Neural cell (in vitro differentiated cells): ENCODE data around the gene CLIC3. TPM values are rescaled to one million over a fixed set of nuclear protein-coding genes. Genes with fewer than 3 reads are reported as not detected.

Experiments used
- H2AFZ ChIP-seq: fragments of 200-600, 300-800 bp; sonication (generic), shearing (Covaris generic); 2 replicates; pipeline ENCODE4 v1.6.0; 2014; ENCODE audit warnings: low read depth, mild to moderate bottlenecking, antibody characterized with exemption, low read length, moderate library complexity
- H3F3A ChIP-seq: fragments of 200-600 bp; shearing (Covaris generic); 2 replicates; pipeline ENCODE4 v1.6.1; 2016; ENCODE audit warnings: mild to moderate bottlenecking, moderate library complexity, mixed read lengths, antibody characterized with exemption, low read length; ENCODE audit not compliant: insufficient read depth, poor library complexity, severe bottlenecking
- H3K27ac ChIP-seq: fragments of 200-600, 300-800 bp; sonication (generic), shearing (Covaris generic); 2 replicates; pipeline ENCODE4 v1.5.1; 2014; ENCODE audit warnings: mild to moderate bottlenecking, low read length, moderate library complexity
- H3K27me3 ChIP-seq: fragments of 300-800, 200-600 bp; sonication (generic), shearing (Covaris generic); 2 replicates; pipeline ENCODE4 v1.6.0; 2014; ENCODE audit warnings: mild to moderate bottlenecking, low read depth, low read length, moderate library complexity; ENCODE audit not compliant: insufficient read depth
- H3K36me3 ChIP-seq: fragments of 300-800, 200-600 bp; sonication (generic), shearing (Covaris generic); 2 replicates; pipeline ENCODE4 v1.5.1; 2014; ENCODE audit warnings: mild to moderate bottlenecking, antibody characterized with exemption, low read length, moderate library complexity; ENCODE audit not compliant: insufficient read depth
- H3K4me2 ChIP-seq: fragments of 300-800, 200-600 bp; sonication (generic), shearing (Covaris generic); 2 replicates; pipeline ENCODE4 v1.6.0; 2014; ENCODE audit warnings: mild to moderate bottlenecking, low read length
- H3K4me3 ChIP-seq: fragments of 300-800, 200-600 bp; sonication (generic), shearing (Covaris generic); 2 replicates; pipeline ENCODE4 v1.5.1; 2014; ENCODE audit warnings: mild to moderate bottlenecking, low read length, moderate library complexity
- H3K79me2 ChIP-seq: fragments of 200-600 bp; shearing (Covaris generic); replicated peaks from 2 replicates; pipeline ENCODE4 v1.6.0; 2014; ENCODE audit warnings: mild to moderate bottlenecking, low read length, moderate library complexity; ENCODE audit not compliant: insufficient read depth
- H3K9ac ChIP-seq: fragments of 300-800, 200-600 bp; sonication (generic), shearing (Covaris generic); 2 replicates; pipeline ENCODE4 v1.6.1; 2016; ENCODE audit warnings: mild to moderate bottlenecking, low read length, mixed read lengths
- H3K9me2 ChIP-seq: fragments of 200-600 bp; shearing (Covaris generic); 2 replicates; pipeline ENCODE4 v1.6.1; 2016; ENCODE audit warnings: mild to moderate bottlenecking, low read length, mixed read lengths; ENCODE audit not compliant: insufficient read depth
- H3K9me3 ChIP-seq: fragments of 200-600, 300-800 bp; sonication (generic), shearing (Covaris generic); 2 replicates; pipeline ENCODE4 v1.6.1; 2016; ENCODE audit warnings: mild to moderate bottlenecking, mixed run types, low read length, moderate library complexity, mixed read lengths
- H4K20me1 ChIP-seq: fragments of 200-600 bp; shearing (Covaris generic); 2 replicates; pipeline ENCODE4 v1.6.1; 2016; ENCODE audit warnings: mild to moderate bottlenecking, mixed run types; ENCODE audit not compliant: insufficient read depth
- CTCF ChIP-seq: fragments of 450-650 bp; IDR thresholded peaks from 2 replicates; pipeline ENCODE4 v1.5.1; 2014; ENCODE audit warnings: antibody characterized with exemption, mild to moderate bottlenecking, moderate library complexity; ENCODE audit not compliant: poor library complexity, severe bottlenecking
- EP300 ChIP-seq: fragments of 450-650 bp; conservative IDR thresholded peaks from 2 replicates; pipeline ENCODE4 v1.6.1; 2014; ENCODE audit warnings: antibody characterized with exemption, mild to moderate bottlenecking, moderate library complexity; ENCODE audit not compliant: poor library complexity, severe bottlenecking
- EZH2 ChIP-seq: fragments of 200-600, 300-800 bp; shearing (Covaris generic), sonication (generic); IDR thresholded peaks from 2 replicates; pipeline ENCODE4 v1.6.1; 2014; ENCODE audit warnings: antibody characterized with exemption, low read length, borderline replicate concordance, mild to moderate bottlenecking; ENCODE audit not compliant: insufficient read depth, poor library complexity, severe bottlenecking
- MXI1 ChIP-seq: fragments of 450-650 bp; conservative IDR thresholded peaks from 2 replicates; pipeline ENCODE4 v1.6.1; 2014; ENCODE audit warnings: antibody characterized with exemption, mild to moderate bottlenecking; ENCODE audit not compliant: poor library complexity, severe bottlenecking
- POLR2AphosphoS5 ChIP-seq: IDR thresholded peaks from 2 replicates; pipeline ENCODE4 v1.6.1; 2012
- RAD21 ChIP-seq: fragments of 450-650 bp; conservative IDR thresholded peaks from 2 replicates; pipeline ENCODE4 v1.6.1; 2014; ENCODE audit warnings: antibody characterized with exemption, mild to moderate bottlenecking, moderate library complexity
- REST ChIP-seq: IDR thresholded peaks from 2 replicates; pipeline ENCODE4 v1.6.1; 2012; ENCODE audit warnings: borderline replicate concordance
- SMC3 ChIP-seq: fragments of 450-650 bp; conservative IDR thresholded peaks from 2 replicates; pipeline ENCODE4 v1.6.1; 2014; ENCODE audit warnings: antibody characterized with exemption, mild to moderate bottlenecking, moderate library complexity; ENCODE audit not compliant: poor library complexity
- TAF1 ChIP-seq: IDR thresholded peaks from 2 replicates; pipeline ENCODE4 v1.6.1; 2012; ENCODE audit warnings: low read depth
- polyA plus RNA-seq: library from polyadenylated mRNA; depleted of rRNA; stranded (reverse); fragments of >200 nt; gene quantifications from 2 replicates; pipeline ENCODE4 v1.2.3, GENCODE V29; 2014

Gene CLIC3
- polyA plus RNA-seq, 1 donor from 2014 or later = not detected

GRCh38 chr9:136963751-136964150 is 32.6 kb downstream of the CLIC3 start:
- H3K9me2 ChIP-seq = no peaks in the 10 kb centered on the region
- no peak for TF ChIP-seq TAF1
- no peak overlapping the region for H2AFZ ChIP-seq
- no peaks in the 10 kb centered on the region for H3K79me2 ChIP-seq
- H3K4me3 ChIP-seq = no peak overlapping the region
- H3K9ac ChIP-seq = no peak overlapping the region
- no peaks in the 10 kb centered on the region for H3K9me3 ChIP-seq
- H3K36me3 ChIP-seq = no peaks in the 10 kb centered on the region
- H3F3A ChIP-seq = no peaks in the 10 kb centered on the region
- H4K20me1 ChIP-seq = no peaks in the 10 kb centered on the region
- no peak overlapping the region for H3K27ac ChIP-seq
- H3K27me3 ChIP-seq = no peaks in the 10 kb centered on the region
- H3K4me2 ChIP-seq = no peak overlapping the region

GRCh38 chr9:136963341-136963740 is 33.0 kb downstream of the CLIC3 start:
- Histone ChIP-seq H3K27me3 (no peaks in the 10 kb centered on the region), H3K4me3 (no peak overlapping the region), H3K27ac (no peak overlapping the region), H3K36me3 (no peaks in the 10 kb centered on the region), H4K20me1 (no peaks in the 10 kb centered on the region), H3F3A (no peaks in the 10 kb centered on the region), H3K9ac (no peak overlapping the region), H2AFZ (no peak overlapping the region), H3K9me2 (no peaks in the 10 kb centered on the region), H3K4me2 (no peak overlapping the region), H3K79me2 (no peaks in the 10 kb centered on the region), H3K9me3 (no peaks in the 10 kb centered on the region)
- TF ChIP-seq SMC3 (no peak), EZH2 (no peak), CTCF (no peak), MXI1 (no peak), RAD21 (no peak), TAF1 (no peak), REST (no peak)

GRCh38 chr9:136962701-136963248 is 33.6 kb downstream of the CLIC3 start:
- Histone ChIP-seq H3K4me3 (no peak overlapping the region), H3K36me3 (no peaks in the 10 kb centered on the region), H3K4me2 (no peak overlapping the region), H3K27ac (no peak overlapping the region), H3K79me2 (no peaks in the 10 kb centered on the region), H2AFZ (no peak overlapping the region), H3K9me2 (no peaks in the 10 kb centered on the region), H3K27me3 (no peaks in the 10 kb centered on the region), H3F3A (no peaks in the 10 kb centered on the region), H4K20me1 (no peaks in the 10 kb centered on the region), H3K9me3 (no peaks in the 10 kb centered on the region), H3K9ac (no peak overlapping the region)
- no peak for TF ChIP-seq RAD21
- no peak for TF ChIP-seq TAF1
- TF ChIP-seq EZH2 = no peak
- no peak for TF ChIP-seq SMC3
- no peak for TF ChIP-seq REST
- no peak for TF ChIP-seq CTCF
- no peak for TF ChIP-seq MXI1
- no peak for TF ChIP-seq POLR2AphosphoS5
- TF ChIP-seq EP300 = no peak
